OCI-LY1 (cell line): Measurements from ENCODE around the gene IPCEF1.

Source experiments
- H2AFZ ChIP-seq: fragments of 200-600 bp; sonication (generic), shearing (Covaris generic); 2 replicates; pipeline ENCODE4 v1.6.0; 2014; ENCODE audit warnings: antibody characterized with exemption, mild to moderate bottlenecking, low read length
- H3F3A ChIP-seq: fragments of 200-600 bp; sonication (generic), shearing (Covaris generic); 2 replicates; pipeline ENCODE4 v1.6.0; 2014; ENCODE audit warnings: mild to moderate bottlenecking, antibody characterized with exemption, low read length, moderate library complexity; ENCODE audit not compliant: insufficient read depth
- H3K27ac ChIP-seq: fragments of 200-600 bp; sonication (generic); 2 replicates; pipeline ENCODE4 v1.5.1; 2014; ENCODE audit warnings: low read length, mixed run types, mild to moderate bottlenecking, low read depth; ENCODE audit not compliant: poor library complexity, severe bottlenecking
- H3K27me3 ChIP-seq: fragments of 200-600 bp; sonication (generic); 2 replicates; pipeline ENCODE4 v1.6.0; 2014; ENCODE audit warnings: antibody characterized with exemption, mild to moderate bottlenecking, low read length, moderate library complexity; ENCODE audit not compliant: insufficient read depth
- H3K36me3 ChIP-seq: fragments of 200-600 bp; sonication (generic); 2 replicates; pipeline ENCODE4 v1.6.1; 2014; ENCODE audit warnings: mild to moderate bottlenecking, antibody characterized with exemption, low read length, moderate library complexity, mixed read lengths; ENCODE audit not compliant: insufficient read depth
- H3K4me1 ChIP-seq: fragments of 200-600 bp; sonication (generic); 2 replicates; pipeline ENCODE4 v1.5.1; 2014; ENCODE audit warnings: mild to moderate bottlenecking, low read length, moderate library complexity; ENCODE audit not compliant: insufficient read depth, severe bottlenecking
- H3K4me2 ChIP-seq: fragments of 200-600 bp; sonication (generic), shearing (Covaris generic); 2 replicates; pipeline ENCODE4 v1.6.1; 2014; ENCODE audit warnings: low read length
- H3K4me3 ChIP-seq: fragments of 200-600 bp; sonication (generic); 2 replicates; pipeline ENCODE4 v1.5.1; 2014; ENCODE audit warnings: low read length, low read depth, mild to moderate bottlenecking, mixed read lengths; ENCODE audit not compliant: poor library complexity, severe bottlenecking
- H3K79me2 ChIP-seq: fragments of 200-600 bp; shearing (Covaris generic); 2 replicates; pipeline ENCODE4 v1.6.1; 2016; ENCODE audit warnings: mixed run types, low read length, mixed read lengths; ENCODE audit not compliant: insufficient read depth
- H3K9ac ChIP-seq: fragments of 200-600 bp; sonication (generic), shearing (Covaris generic); 2 replicates; pipeline ENCODE4 v1.6.1; 2014; ENCODE audit warnings: mild to moderate bottlenecking, low read length, mixed read lengths
- H3K9me2 ChIP-seq: fragments of 200-600 bp; sonication (generic), shearing (Covaris generic); 2 replicates; pipeline ENCODE4 v1.6.1; 2014; ENCODE audit warnings: low read depth, mild to moderate bottlenecking, low read length, mixed read lengths
- H3K9me3 ChIP-seq: fragments of 200-600 bp; shearing (Covaris generic); 2 replicates; pipeline ENCODE4 v1.6.1; 2014; ENCODE audit warnings: low read length, mixed read lengths
- H4K20me1 ChIP-seq: fragments of 200-600 bp; sonication (generic), shearing (Covaris generic); 2 replicates; pipeline ENCODE4 v1.6.0; 2016; ENCODE audit warnings: mild to moderate bottlenecking, low read length; ENCODE audit not compliant: insufficient read depth
- EZH2 ChIP-seq: fragments of 200-600 bp; sonication (generic), shearing (Covaris generic); IDR thresholded peaks from 2 replicates; pipeline ENCODE4 v1.8.0; 2017; ENCODE audit warnings: borderline replicate concordance, mixed run types, mild to moderate bottlenecking, antibody characterized with exemption, low read length, moderate library complexity, mixed read lengths
- TF ChIP-seq, protein P1 (sequence below): fragments of 200-600 bp; sonication (generic), shearing (Covaris generic); IDR thresholded peaks from 2 replicates; pipeline ENCODE4 v1.5.1; 2017; ENCODE audit warnings: mild to moderate bottlenecking, antibody characterized with exemption, low read length, moderate library complexity, mixed read lengths

The IPCEF1 gene

DNA sequence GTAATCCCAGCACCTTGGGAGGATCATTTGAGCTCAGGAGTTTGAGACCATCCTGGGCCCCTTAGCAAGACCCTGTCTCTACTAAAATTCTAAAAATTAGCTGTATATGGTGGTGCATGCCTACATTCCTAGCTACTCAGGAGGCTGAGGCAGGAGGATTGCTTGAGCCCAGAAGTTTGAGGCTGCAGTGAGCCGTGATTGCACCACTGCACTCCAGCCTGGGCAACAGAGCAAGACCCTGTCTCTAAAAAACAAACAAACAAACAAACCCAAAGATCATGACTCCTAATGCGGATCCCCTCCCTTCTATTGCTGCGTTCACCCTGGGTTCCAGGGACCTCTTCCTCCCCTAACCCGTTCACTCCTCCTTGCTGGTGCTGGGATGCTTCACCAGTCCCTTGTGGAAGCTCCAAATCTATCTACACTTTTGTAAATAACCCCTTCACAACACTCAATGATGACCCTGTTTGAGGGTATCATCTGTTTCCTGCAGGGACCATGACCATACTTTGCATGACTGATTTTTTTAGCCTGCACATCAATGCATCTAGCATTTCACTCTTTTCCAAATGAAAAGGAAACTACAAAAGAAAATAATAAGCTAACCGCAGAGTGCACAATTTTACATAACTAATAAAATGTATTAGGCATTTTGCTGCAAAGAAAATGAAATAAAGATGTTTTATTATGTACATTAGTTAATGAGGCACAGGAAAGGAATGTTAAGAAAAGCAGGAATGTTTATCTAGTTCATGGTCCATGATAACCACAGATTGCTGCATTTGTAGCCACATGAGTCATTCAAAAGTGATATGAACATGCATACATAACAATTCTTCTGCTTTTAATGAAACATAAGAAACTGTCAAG lies 30.5 kb upstream of the IPCEF1 start:
- Histone ChIP-seq H2AFZ (no peak overlapping the region), H3K4me2 (no peak overlapping the region), H3K9me3 (no peaks in the 10 kb centered on the region), H3F3A (no peaks in the 10 kb centered on the region), H3K27me3 (no peaks in the 10 kb centered on the region), H3K27ac (no peak overlapping the region), H3K79me2 (no peaks in the 10 kb centered on the region), H3K36me3 (no peaks in the 10 kb centered on the region), H3K4me3 (no peak overlapping the region), H3K4me1 (no peaks in the 10 kb centered on the region), H3K9me2 (no peaks in the 10 kb centered on the region), H3K9ac (no peak overlapping the region), H4K20me1 (no peaks in the 10 kb centered on the region)
- no peak for TF ChIP-seq EZH2

DNA sequence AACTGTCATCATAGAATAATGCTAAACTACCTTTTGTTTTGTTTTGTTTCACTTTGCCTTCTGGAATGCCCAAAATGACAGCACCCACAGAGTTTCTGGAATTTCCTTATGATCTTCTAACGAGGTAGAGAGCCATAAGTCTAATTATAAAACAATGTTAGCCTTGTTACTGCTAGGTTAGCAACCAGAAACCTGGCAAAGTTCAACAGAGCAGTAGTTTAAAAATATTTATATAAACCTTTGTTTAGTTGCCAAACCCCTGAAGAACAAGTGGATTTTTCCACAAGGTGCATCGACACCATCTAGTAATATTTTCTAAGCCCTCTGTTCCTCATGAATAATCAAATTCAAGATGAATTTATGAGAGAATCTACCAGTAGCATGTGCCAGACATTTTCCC lies 27.6 kb upstream of the IPCEF1 start:
- no peaks in the 10 kb centered on the region for H3K4me1 ChIP-seq
- H3K27ac ChIP-seq, result no peak overlapping the region
- H3K9ac ChIP-seq, result no peak overlapping the region
- H3K9me2 ChIP-seq, result no peaks in the 10 kb centered on the region
- no peak overlapping the region for H3K4me2 ChIP-seq
- TF ChIP-seq, protein P1, sequence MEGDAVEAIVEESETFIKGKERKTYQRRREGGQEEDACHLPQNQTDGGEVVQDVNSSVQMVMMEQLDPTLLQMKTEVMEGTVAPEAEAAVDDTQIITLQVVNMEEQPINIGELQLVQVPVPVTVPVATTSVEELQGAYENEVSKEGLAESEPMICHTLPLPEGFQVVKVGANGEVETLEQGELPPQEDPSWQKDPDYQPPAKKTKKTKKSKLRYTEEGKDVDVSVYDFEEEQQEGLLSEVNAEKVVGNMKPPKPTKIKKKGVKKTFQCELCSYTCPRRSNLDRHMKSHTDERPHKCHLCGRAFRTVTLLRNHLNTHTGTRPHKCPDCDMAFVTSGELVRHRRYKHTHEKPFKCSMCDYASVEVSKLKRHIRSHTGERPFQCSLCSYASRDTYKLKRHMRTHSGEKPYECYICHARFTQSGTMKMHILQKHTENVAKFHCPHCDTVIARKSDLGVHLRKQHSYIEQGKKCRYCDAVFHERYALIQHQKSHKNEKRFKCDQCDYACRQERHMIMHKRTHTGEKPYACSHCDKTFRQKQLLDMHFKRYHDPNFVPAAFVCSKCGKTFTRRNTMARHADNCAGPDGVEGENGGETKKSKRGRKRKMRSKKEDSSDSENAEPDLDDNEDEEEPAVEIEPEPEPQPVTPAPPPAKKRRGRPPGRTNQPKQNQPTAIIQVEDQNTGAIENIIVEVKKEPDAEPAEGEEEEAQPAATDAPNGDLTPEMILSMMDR, result no peak
- no peak for TF ChIP-seq EZH2
- no peaks in the 10 kb centered on the region for H3F3A ChIP-seq
- no peak overlapping the region for H2AFZ ChIP-seq
- no peak overlapping the region for H3K4me3 ChIP-seq
- no peaks in the 10 kb centered on the region for H4K20me1 ChIP-seq
- no peaks in the 10 kb centered on the region for H3K27me3 ChIP-seq
- no peaks in the 10 kb centered on the region for H3K36me3 ChIP-seq
- H3K9me3 ChIP-seq, result no peaks in the 10 kb centered on the region
- no peaks in the 10 kb centered on the region for H3K79me2 ChIP-seq

DNA sequence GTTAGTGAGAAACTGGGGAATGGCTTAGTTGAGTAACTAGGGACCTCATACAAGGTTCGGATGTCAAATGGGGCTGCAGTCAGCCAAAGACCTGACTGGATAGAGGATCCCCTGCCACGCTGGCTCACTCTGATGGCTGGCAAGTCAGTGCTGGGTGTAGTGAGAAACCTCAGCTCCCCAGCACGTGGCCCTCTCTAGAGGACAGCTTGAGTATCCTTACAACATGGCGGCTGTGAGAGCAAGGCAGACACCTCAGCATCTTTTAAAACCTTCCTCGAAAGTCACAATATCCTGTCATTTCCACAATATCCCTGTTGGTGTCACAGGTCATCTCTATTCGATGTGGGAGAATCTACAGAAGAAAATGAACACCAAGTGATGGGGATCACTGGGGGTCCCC lies 26.7 kb upstream of the IPCEF1 start:
- H3K4me1 ChIP-seq, result no peaks in the 10 kb centered on the region
- H3K9me3 ChIP-seq, result no peaks in the 10 kb centered on the region
- no peak overlapping the region for H2AFZ ChIP-seq
- H3K79me2 ChIP-seq, result no peaks in the 10 kb centered on the region
- no peak overlapping the region for H3K27ac ChIP-seq
- no peak overlapping the region for H3K4me2 ChIP-seq
- H3K9me2 ChIP-seq, result no peaks in the 10 kb centered on the region
- no peaks in the 10 kb centered on the region for H3F3A ChIP-seq
- no peaks in the 10 kb centered on the region for H4K20me1 ChIP-seq
- no peak overlapping the region for H3K4me3 ChIP-seq
- H3K9ac ChIP-seq, result no peak overlapping the region
- TF ChIP-seq, protein P1, result no peak
- TF ChIP-seq EZH2, result no peak
- H3K36me3 ChIP-seq, result no peaks in the 10 kb centered on the region
- H3K27me3 ChIP-seq, result no peaks in the 10 kb centered on the region

DNA sequence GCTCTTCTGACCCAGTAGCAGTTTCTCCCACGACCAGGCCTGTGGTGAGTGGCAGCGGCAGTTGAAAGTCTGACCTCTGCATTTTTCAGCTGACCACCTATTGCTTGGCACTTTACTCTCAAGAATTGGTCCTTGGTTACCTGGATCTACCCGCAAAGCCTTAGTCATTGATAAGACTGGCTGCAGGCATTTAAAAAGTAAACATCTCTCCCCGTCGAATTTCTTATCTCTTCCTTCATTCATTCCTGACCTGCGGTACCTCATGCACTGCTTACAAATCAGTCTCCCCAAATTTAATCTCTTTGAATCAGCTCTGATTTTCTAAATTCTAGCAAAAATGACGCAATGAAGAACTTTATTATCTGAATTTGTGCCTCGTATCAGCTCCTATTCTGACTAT lies 26.1 kb upstream of the IPCEF1 start:
- Histone ChIP-seq H4K20me1 (no peaks in the 10 kb centered on the region), H3K4me3 (no peak overlapping the region), H3K9ac (no peak overlapping the region), H2AFZ (no peak overlapping the region), H3K9me2 (no peaks in the 10 kb centered on the region), H3F3A (no peaks in the 10 kb centered on the region), H3K9me3 (no peaks in the 10 kb centered on the region), H3K36me3 (no peaks in the 10 kb centered on the region), H3K4me1 (no peaks in the 10 kb centered on the region), H3K27me3 (no peaks in the 10 kb centered on the region), H3K27ac (no peak overlapping the region), H3K79me2 (no peaks in the 10 kb centered on the region), H3K4me2 (no peak overlapping the region)
- TF ChIP-seq, protein P1, result no peak
- TF ChIP-seq EZH2, result no peak
